GM21825 (cell line): ENCODE measurements around the gene CST3.
"Not testable (repeated sequence)": the region's sequence is repeated elsewhere in the genome, so short reads cannot be mapped to it uniquely, and the experiment has no call there.

Source experiments
- ATAC-seq: cut with Tn5 transposase; IDR thresholded peaks from one replicate; pipeline ENCODE4 v1.9.1; 2021; ENCODE audit warnings: mild to moderate bottlenecking, moderate library complexity; ENCODE audit not compliant: unreplicated experiment

The CST3 gene

GRCh38 chr20:23644164-23644563, 6.4 kb upstream of the CST3 start:
- ATAC-seq, result no peak

- no peak for ATAC-seq
Measured at GRCh38 chr20:23643659-23644058, 5.9 kb upstream of the CST3 start.

- no peak for ATAC-seq
Measured at GRCh38 chr20:23641936-23642751, 4.4 kb upstream of the CST3 start.

GRCh38 chr20:23640671-23641667, 3.2 kb upstream of the CST3 start:
- no peak for ATAC-seq

GRCh38 chr20:23640018-23640601, 2.4 kb upstream of the CST3 start:
- ATAC-seq, result no peak

- no peak for ATAC-seq
Measured at GRCh38 chr20:23639490-23639958, 1.8 kb upstream of the CST3 start.

GRCh38 chr20:23638309-23638708, 554 bp upstream of the CST3 start:
- no peak for ATAC-seq

GRCh38 chr20:23636908-23637281, 860 bp downstream of the CST3 start:
- no peak for ATAC-seq

GRCh38 chr20:23636182-23636907, 1.4 kb downstream of the CST3 start:
- no peak for ATAC-seq

GRCh38 chr20:23635768-23636090, 2.0 kb downstream of the CST3 start:
- ATAC-seq, result not testable (repeated sequence)

GRCh38 chr20:23634985-23635767, 2.6 kb downstream of the CST3 start:
- ATAC-seq, result no peak

- ATAC-seq, result no peak
Measured at GRCh38 chr20:23634044-23634801, 3.5 kb downstream of the CST3 start.

GRCh38 chr20:23632711-23633573, 4.8 kb downstream of the CST3 start:
- no peak for ATAC-seq

- ATAC-seq, result no peak
Measured at GRCh38 chr20:23631981-23632710, 5.6 kb downstream of the CST3 start.

GRCh38 chr20:23631226-23631822, 6.4 kb downstream of the CST3 start:
- ATAC-seq, result no peak

GRCh38 chr20:23630392-23630849, 7.3 kb downstream of the CST3 start:
- ATAC-seq, result no peak
